Left forelimb (tissue), 1 donor: ENCODE measurements around the gene STARD3.

ENCODE experiments used
- DNase-seq: peaks from one replicate; pipeline ENCODE4 v3.0.0-alpha.2; 2018; ENCODE audit warnings: low spot score

The STARD3 gene

DNA sequence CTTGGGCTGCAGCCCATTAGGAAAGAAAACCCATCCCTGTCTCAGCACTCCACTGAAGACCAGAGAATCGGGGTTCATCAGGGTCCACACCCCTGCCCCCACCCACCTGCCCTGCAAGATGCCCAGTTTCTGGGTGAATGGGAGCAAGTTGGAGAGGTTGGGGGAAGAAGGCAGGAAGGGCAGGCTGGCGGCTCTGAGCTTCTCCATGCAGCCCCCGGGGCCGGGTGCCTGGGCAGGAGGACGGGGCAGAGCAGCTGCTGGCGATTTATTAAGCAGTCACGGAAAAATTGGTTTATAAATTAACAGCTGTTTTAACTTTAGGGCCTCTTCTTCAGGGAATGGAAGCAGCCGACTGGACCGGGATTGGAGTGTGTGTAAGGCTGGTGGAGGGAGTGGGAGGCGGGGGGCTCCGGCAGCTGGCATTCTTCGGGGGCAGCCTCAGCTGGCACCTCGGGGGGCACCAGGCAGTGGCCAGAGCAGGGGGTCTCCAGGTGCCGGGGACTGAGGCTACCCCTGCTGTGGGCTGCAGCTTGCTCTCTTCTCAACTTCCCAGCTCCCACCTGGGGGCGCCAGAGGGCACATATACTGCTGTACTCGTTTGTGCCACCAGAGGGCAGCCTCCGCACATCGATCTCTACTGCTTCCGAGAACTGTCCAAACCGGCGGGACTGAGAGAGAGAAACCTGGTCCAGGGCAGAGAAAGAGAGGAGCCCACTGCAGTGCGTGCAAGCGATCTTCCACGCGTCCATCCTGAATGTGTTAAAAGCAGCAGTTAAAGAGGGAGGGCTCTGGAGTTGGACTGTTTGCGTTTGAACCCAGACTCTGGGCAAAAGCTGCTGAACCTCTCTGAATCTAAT, 15.2 kb upstream of the STARD3 start:
- DNase-seq: peak; percentile 94

DNA sequence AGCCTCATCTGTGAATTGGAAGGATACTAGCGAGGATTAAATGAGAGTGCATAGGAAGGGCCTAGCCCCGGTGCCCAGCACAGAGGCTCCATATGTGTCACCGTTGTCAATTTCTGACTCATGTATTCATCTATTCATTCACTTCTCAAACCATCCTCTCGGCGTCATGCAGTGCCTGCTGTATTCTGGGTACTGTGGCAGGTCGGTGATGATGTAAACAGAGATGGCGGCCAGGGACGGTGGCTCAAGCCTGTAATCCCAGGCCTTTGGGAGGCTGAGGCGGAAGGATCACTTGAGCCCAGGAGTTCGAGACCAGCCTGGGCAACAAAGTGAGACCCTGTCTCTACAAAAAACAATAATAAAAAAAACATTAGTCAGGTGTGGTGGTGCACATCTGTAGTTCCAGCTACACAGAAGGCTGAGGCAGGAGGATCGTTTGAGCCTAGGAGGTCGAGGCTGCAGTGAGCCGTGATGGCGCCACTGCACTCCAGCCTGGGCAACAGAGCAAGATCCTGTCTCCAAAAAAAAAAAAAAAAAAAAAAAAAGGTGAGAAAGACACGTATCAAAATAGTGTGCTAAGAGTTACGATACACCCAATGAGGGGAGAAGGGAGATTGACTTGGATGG, 14.5 kb upstream of the STARD3 start:
- no peak for DNase-seq

DNA sequence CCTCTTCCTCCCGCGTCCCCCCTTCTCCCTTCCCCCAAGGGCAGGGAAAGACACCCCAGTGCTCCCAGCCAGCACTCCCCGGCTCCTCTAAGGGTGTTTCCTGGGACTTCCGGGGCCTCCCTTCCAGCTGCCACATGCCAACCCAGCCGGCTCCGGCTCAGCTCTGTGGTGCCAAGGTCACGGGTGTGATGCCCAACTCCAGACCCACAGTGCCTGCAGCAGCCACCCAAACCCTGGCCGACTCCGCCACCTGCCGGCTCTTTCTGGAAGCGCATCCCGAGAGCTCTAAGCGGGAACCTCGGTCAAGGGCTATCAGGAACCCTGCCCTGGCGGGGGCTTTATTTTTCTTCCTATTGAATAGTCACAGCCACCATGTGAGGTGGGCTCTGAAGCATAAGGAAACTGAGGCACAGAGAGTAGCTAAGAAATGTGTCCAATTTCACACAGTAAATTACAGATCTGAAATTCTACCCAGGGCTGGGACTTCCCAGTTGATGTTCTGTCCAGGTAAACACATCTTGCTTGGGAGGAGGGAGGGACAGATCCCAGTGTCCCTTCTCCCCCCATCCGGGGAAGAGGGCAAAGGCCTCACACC, 13.5 kb upstream of the STARD3 start:
- DNase-seq: peak; percentile 84

DNA sequence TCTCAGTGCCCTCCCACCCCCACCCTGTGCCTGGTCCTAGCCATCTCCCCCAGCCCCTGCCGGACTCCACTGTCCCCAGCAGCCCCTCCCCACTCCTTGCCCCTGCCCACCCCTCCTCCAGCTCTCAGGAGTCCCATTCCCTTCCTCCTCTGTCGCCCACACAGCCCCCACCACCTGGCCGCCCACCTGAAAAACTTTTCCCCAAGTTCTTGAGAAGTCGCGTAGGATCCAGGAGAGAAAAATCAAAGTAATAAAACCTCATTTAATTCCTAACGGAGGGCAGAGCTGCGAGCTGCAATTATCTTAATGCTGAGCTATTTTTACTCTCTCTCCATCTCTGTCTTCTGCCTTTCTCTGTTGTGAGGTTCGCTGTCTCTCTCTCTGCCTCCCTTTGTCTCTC, 12.6 kb upstream of the STARD3 start:
- DNase-seq: no peak

DNA sequence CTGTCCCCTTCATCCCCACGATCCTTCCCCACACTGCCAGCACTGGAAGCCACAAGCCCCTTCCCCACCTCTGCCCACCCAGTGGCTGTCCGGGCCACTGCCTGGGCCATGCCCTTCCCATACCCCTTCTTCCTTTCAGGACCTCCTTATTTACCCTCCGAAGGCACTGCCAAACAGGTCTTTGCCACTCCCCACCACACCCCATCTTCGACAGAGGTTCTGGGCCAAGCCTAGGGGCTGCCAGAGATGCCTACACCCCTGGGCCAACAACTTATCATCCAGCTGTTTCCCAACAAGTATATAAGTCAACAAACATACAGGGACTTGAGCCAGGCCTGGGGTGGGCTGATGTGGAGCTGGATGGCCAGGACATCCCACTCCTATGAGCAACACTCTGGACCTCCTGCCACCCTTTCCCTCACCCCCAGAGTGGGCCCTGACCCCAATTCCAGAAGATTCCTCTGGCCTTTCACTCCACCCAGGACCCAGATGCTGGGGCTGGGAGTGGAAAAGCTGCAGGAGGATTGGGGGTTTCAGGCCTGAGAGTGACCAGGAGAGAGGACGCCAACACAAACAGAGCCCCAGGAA, 11.7 kb upstream of the STARD3 start:
- no peak for DNase-seq

DNA sequence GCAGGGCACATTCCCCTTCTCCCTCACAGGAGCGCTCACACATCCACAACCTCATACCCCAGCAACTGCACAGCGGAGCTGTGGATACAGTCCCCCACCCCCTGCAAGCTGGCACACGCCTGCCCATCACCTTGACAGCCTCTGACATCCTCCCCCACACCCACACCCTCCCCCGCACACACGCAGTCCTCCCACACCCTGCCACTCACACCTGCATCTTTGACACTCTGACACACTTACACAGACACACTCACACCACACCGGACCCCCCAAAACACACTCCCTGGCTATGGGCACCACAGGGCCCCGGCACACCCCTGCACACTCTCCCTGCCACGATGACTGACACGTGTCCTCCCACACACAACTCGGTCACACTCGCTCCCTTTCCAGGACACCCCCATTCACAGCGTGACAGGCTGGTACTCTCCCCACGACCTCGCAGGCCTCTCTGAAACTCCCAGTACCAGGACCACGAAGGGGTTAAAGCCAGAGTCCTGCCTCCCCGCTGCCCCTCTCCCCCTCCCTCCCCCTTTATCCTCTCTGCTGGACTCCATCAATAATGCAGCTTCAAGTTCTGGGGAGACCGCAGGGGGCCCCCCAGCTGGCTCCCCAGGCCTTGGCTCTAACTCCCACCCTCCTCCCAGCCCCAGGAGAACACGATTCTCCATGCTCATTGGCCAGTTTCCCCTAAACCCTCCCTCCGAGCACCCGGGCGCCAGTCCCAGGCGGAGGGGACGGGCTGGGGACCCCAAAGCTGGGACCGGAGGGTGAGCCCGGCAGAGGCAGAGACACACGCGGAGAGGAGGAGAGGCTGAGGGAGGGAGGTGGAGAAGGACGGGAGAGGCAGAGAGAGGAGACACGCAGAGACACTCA, 10.5 kb upstream of the STARD3 start, which contains the start of gene PPP1R1B:
PPP1R1B (plus strand) TSS at position 782 of the 876 bp plus-strand sequence. CDS start 441 bp downstream, outside the sequence.
- no peak for DNase-seq

DNA sequence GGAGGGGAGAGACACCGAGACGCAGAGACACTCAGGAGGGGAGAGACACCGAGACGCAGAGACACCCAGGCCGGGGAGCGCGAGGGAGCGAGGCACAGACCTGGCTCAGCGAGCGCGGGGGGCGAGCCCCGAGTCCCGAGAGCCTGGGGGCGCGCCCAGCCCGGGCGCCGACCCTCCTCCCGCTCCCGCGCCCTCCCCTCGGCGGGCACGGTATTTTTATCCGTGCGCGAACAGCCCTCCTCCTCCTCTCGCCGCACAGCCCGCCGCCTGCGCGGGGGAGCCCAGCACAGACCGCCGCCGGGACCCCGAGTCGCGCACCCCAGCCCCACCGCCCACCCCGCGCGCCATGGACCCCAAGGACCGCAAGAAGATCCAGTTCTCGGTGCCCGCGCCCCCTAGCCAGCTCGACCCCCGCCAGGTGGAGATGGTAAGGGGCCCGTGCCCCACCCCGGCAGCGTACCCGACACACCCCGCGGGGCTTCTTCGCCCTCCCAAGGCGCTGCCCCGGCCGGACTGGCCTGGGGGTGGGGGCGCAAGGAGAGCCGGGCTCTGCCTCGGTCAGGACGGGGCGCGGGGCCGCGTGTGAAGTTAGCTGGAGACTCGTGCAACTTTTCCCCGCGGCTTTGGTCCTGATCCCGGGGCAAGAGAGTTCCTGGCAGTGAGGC, 9.8 kb upstream of the STARD3 start:
- DNase-seq: no peak

DNA sequence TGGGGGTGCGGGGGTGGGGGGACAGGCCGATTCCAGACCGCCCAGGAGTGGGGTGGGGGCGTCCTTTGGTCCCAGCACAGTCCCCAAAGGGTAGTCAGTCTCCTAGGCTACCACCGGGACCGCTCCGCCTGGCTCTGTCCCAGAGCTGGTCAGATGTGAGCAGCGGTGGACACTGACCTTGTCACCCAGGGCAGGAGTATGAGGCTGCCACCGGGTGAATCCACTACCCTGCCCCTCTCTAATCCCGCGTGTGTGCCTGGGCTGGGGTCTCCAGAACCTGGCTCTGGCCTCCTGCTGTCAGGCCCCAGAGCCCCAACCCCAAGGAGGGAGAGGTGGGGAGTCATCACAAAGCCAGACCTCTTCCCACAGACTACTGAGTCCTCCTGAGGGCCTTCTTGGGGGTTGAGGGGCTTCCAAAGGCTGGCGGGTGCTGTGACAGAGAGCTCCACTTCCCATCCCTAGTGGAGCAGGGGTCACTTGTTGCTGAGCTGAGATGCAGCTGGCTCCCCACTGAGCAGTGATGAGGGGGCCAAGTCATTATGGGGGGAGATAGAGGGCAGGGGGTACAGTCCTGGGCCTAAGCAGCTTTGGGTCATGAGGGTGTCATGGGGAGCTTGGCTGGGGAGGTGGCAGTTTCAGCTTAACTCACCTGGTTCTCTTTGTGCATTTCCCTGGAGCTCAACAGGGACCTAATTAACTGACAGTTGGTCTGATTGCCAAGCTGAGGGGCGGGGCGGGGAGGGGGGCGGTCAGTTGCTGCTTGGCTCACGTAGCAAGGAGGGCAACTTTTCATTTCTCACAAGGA, 9.0 kb upstream of the STARD3 start:
- DNase-seq: no peak

DNA sequence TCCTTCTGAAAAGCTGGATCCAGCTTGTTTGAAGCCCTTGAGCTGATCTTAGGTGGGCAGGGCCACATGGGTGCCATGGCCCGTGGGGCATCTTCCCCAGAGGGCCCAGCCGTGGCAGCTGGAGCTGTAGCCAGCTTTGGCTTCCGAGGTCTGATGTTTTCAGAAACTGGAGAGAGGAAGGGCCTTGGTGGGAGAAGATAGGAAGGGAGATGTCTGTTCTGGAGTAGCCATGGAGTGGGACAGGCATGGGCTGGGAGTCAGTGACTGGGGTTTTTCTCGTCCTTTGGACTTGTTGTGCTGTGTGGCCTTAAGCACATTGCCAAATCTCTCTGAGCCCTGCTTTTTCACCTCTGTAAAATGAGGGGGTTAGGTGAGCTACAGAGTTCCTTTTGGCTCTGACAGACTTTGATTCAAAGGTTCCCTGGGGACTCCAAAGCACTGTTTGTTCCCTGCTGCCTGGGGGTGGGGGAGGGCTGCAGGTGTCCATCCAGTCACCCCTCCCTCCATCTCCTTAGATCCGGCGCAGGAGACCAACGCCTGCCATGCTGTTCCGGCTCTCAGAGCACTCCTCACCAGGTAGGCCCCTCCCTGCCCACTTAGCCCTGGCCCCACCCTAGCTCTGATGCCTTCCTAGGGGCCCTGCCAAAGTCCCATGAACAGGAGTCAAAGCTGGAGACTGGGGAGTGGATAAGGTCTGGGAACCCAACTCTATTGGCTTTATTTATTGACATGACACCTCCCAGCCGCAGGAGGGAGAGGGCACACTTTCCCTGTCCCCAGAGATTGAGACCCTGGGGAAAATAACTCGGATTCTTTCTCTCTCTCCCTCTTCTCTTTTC, 8.1 kb upstream of the STARD3 start:
- DNase-seq: no peak

DNA sequence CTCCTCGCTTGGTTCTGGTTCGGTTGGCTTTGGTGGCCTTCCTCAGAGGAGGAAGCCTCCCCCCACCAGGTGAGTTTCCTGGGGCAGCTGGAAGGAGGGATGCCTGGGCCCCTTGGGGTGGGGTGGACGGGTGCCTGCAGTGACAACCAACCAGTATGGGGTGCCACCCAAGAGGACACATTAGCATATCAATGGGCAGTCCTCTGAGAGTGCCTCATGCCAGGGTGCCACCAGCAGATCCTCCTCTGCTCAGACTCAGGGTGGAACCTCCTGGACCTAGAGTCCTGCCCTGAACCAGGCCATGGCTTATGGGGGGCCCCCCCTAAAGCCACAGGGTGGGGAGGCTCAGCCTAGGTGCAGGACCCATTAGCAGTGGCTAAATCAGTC, 7.5 kb upstream of the STARD3 start:
- no peak for DNase-seq

DNA sequence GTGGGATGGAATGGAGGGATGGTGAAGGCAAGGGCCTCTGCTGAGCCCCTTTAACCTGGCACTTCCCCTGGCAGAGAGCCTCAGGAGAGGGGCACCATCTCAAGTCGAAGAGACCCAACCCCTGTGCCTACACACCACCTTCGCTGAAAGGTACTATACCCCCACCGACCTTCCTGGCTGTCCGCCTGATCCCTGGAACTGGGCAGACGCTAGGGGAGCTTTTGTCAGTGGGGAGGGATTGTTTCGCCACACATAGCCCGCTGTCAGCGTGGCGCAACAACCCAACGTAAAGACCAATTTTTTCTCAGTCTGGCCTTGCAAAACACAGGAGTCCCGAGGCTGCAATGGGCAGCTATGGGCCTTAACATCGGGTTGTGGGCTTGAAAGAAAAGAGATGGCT, 7.0 kb upstream of the STARD3 start:
- no peak for DNase-seq

DNA sequence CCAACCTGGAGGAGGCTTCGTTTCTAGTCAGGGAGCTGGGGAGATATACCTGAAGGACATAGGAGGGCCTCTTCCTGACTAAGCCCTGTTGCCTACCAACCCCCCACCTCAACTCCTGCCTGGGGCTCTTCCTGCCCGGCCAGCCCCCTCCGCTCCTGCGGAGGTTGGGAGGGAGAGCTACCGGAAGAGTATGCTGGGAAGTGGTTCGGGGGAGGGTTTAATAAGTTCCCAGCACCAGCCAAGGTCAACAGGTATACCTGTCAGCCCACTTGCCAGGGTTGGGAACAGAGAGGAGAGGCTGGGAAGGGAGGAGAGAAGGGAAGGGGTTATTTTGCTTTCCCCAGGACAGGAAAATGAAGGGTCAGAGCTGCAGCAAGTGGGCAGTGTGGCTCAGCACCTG, 5.5 kb upstream of the STARD3 start:
- DNase-seq: no peak

DNA sequence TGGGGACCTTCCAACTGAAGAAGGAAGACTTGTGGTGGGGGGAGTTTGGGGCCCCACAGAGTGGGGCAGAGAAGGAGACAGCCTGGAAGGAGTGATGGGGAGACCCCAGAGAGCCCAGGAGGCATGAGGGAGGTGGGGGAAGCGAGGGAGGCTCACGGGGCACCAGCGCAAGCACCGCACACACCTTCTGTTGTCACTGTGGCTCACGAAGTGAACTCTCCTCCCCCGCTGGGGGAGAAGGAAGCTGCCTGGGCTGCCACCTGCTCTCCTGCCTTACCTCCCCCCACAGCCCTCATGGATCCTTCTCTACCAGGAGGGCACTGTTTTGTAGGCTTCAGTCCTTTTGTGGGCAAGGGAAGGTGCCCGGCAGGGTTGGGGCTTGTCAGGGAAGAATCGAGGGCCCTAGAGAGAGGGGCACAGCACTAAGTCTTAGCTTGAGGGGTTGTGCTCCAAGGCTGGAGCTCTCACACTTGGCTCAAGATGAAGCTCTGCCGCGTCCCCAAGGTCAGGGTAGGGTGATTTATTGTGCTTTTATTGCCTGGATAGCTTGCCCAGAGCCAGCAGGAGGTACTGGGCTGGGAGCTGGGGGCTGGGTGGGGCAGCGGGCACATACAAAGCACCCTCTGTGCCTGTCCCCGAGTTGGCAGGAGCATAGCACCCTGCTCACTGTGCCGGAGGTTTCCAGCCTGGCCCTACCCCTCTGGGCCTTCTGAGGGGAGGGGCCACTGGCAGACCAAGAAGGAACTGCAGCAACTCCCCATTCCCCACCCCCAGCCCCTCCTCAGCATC, 4.6 kb upstream of the STARD3 start:
- DNase-seq: no peak

DNA sequence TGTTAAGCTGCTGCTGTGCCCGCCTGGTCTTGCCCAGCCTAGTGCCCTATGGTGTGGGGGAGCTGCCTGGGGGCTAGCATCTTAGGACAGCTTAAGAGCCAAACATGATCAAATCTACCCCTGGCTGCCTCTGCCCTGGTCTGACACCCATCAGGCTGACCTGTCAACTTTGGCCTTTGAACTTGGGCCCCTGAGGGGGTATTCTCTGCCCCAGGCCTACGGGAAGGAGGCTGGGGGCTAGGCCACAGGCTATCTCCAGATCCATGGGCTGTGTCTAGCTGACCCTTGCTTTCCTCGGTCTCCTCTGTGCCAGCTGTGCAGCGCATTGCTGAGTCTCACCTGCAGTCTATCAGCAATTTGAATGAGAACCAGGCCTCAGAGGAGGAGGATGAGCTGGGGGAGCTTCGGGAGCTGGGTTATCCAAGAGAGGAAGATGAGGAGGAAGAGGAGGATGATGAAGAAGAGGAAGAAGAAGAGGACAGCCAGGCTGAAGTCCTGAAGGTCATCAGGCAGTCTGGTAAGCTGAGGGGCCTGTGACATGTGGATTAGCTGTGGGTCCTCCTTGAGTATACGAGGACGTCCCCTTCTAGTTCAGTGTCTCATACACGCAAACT, 3.3 kb upstream of the STARD3 start:
- no peak for DNase-seq

DNA sequence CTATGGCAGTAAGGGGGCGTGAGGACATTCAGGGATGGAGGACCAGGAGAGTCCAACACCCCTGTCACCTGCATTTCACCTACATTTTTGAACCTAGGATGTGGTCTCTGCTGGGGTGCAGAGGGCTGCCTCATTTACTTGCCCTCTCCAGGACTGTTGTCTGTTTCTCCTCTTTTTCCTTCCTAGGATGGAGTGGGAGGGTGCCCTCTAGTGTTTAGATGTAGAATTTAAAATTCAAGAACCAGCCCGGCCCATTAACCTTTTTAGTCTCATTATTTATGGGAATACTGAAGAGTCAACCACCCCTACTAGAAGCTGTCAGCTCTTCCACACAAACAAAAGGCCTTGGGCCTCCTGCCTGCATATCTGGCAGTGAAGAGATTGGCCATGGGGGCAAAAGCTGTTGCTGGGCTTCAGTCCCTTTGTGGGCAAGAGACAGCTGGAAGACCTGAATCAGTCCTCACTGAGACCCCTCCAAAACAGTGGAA, 2.5 kb upstream of the STARD3 start:
- no peak for DNase-seq

DNA sequence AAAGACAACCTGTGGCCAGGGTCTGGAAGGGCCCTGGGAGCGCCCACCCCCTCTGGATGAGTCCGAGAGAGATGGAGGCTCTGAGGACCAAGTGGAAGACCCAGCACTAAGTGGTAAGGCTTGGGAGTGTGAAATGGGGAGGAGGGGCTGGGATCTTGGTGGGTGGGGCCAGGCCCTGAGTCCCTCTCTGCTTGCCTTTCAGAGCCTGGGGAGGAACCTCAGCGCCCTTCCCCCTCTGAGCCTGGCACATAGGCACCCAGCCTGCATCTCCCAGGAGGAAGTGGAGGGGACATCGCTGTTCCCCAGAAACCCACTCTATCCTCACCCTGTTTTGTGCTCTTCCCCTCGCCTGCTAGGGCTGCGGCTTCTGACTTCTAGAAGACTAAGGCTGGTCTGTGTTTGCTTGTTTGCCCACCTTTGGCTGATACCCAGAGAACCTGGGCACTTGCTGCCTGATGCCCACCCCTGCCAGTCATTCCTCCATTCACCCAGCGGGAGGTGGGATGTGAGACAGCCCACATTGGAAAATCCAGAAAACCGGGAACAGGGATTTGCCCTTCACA, 1.2 kb upstream of the STARD3 start:
- no peak for DNase-seq

DNA sequence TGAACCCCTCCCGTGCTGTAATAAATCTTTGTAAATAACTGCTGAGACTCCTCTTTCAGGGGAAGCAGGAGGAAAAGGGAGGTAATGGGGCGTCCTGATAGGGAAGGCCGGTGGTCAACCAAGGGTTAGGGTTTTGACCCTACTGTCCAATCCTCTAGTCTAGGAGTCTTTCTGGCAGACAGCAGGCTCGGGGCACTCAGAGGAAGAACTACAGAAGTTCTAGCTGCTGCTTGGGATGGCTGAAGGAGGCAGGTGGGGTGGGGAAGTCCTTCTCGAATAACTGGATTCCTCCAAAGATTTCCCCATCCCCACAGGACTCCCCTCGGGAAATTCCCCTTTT, 387 bp upstream of the STARD3 start:
- no peak for DNase-seq

DNA sequence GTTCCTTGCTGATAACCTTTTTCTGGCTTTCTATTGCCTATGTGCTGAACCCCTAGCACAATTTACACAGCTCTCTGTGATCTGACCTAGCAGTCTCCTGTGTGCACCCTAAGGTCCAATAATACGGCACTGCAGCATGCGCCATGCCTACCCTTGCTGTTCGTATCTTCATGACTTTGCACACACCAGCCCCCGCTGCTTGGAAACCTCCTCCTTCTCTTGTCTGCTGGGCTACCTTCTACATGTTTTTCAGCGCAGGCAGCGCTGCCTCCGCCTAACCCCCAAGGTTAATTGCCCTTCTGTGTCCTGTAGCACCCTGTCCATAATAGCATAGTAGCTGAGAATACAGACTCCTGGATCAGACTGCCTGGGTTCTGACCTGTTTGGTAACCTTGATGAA, 1.4 kb downstream of the STARD3 start:
- DNase-seq: no peak
